ENCODE measurements around the gene KRTAP12-2. TPM values are rescaled to one million over a fixed set of nuclear protein-coding genes. Genes with fewer than 3 reads are reported as not detected.

KRTAP12-2 gene
- total and polyA plus RNA-seq, 8 donors, result not detected

DNA sequence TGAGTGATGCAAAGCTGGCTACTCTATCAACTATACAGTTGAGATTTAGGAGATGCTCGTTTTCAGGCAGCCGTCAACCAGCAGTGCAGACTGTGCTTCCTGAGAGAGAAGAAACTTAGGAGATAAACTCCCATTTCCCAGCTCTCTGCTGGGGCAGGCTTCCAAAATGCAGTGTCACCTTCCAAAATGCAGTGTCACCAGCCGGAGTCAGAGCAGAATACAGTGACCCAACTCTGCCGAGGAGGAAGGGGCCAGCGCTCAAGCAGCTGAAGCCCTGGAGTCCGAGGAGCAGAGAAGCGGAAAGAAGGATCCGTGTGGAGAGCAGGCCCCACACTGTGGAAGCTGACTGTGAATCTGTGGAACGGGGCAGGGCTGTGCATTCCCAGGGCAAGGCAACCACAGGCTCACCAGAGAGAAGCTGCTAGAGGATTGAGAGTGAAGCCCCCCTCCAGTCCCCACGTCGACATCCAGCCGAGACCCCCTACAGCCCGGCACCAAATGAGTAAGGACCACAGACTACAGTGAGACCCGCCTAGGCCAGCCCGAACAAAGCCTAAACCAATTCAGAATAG is 15.9 kb upstream of the KRTAP12-2 start:
- no peak overlapping the region for H3K4me3 ChIP-seq
- DNase-seq (no peak), ATAC-seq (no peak)
- no peaks in the 10 kb centered on the region for H3K4me1 ChIP-seq
- TF ChIP-seq, protein P1, sequence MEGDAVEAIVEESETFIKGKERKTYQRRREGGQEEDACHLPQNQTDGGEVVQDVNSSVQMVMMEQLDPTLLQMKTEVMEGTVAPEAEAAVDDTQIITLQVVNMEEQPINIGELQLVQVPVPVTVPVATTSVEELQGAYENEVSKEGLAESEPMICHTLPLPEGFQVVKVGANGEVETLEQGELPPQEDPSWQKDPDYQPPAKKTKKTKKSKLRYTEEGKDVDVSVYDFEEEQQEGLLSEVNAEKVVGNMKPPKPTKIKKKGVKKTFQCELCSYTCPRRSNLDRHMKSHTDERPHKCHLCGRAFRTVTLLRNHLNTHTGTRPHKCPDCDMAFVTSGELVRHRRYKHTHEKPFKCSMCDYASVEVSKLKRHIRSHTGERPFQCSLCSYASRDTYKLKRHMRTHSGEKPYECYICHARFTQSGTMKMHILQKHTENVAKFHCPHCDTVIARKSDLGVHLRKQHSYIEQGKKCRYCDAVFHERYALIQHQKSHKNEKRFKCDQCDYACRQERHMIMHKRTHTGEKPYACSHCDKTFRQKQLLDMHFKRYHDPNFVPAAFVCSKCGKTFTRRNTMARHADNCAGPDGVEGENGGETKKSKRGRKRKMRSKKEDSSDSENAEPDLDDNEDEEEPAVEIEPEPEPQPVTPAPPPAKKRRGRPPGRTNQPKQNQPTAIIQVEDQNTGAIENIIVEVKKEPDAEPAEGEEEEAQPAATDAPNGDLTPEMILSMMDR (IDR thresholded peaks at IDR 0.05), result no peak
- no peaks in the 10 kb centered on the region for H3K36me3 ChIP-seq
- H3K27ac ChIP-seq, result no peak overlapping the region
- H3K27me3 ChIP-seq, result peaks cover 0 to 22% of the 10 kb centered on the region in 2 donors
- no peaks in the 10 kb centered on the region for H3K9me3 ChIP-seq
- intact Hi-C loops (cut with DNase I), result no loop called here

DNA sequence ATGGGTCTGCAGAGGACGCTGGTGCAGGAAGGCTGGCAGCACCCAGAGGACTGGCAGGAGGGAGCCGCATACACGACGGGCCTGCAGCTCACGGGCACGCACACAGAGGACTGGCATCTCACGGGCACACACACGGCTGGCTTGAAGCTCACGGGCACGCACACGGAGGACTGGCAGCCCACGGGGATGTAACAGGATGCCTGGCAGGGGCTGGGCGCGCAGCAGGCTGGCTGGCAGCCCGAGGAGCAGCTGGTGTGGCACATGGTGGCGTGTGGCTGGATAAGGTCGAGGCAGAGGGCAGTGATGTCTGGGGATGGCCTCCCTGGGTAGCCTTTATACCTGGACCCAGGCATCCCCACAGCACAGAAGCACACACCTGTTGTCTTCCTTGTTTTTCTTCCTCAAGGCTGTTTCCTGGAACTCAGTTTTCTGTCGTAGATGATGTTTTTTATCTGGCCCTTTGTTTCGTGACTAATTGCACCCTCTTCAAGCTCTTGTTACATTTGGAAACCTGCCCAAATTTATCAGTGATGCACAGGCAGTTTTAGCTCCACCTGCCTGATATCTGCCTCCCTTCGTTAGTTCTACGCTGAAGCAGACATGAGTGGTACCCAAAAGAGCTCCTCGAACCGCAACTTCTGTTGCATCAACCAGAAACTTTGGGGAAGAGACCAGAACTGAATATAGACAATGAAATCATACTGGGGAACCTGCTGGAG is 15.3 kb upstream of the KRTAP12-2 start, which contains the start of gene KRTAP12-1:
TSS of gene KRTAP12-1 (minus strand) at position 303 of the 719 bp plus-strand sequence. CDS start at position 263, 40 bp downstream.
- H3K9me3 ChIP-seq, result no peaks in the 10 kb centered on the region
- intact Hi-C loops (cut with DNase I), result no loop called here
- DNase-seq, result no peak
- H3K27ac ChIP-seq, result no peak within 1 kb of the TSS
- H3K4me3 ChIP-seq, result no peak within 1 kb of the TSS
- TF ChIP-seq, protein P1 (IDR thresholded peaks at IDR 0.05), result no peak
- H3K4me1 ChIP-seq, result no peaks in the 10 kb centered on the region
- peaks cover 0 to 15% of the 10 kb centered on the region in 2 donors for H3K27me3 ChIP-seq
- ATAC-seq, result no peak
- no peaks in the 10 kb centered on the region for H3K36me3 ChIP-seq

- Histone ChIP-seq H3K4me3 (no peak overlapping the region), H3K36me3 (no peaks in the 10 kb centered on the region), H3K4me1 (no peaks in the 10 kb centered on the region), H3K27me3 (peaks cover 0 to 6% of the 10 kb centered on the region in 2 donors), H3K27ac (no peak overlapping the region), H3K9me3 (no peaks in the 10 kb centered on the region)
- DNase-seq (no peak), ATAC-seq (no peak)
- TF ChIP-seq, protein P1 (IDR thresholded peaks at IDR 0.05), result no peak
- intact Hi-C loops (cut with DNase I), result no loop called here
These were observed 14.4 kb upstream of the KRTAP12-2 start for GRCh38 chr21:44681152-44681551.

GRCh38 chr21:44677881-44678280 is 11.2 kb upstream of the KRTAP12-2 start:
- H3K4me1 ChIP-seq, result no peaks in the 10 kb centered on the region
- ATAC-seq (no peak), DNase-seq (no peak)
- H3K4me3 ChIP-seq, result no peak overlapping the region
- no peaks in the 10 kb centered on the region for H3K36me3 ChIP-seq
- TF ChIP-seq, protein P1 (IDR thresholded peaks at IDR 0.05), result no peak
- no peaks in the 10 kb centered on the region for H3K27me3 ChIP-seq
- intact Hi-C loops (cut with DNase I), result no loop called here
- peaks cover 0 to 7% of the 10 kb centered on the region in 2 donors for H3K9me3 ChIP-seq
- no peak overlapping the region for H3K27ac ChIP-seq

DNA sequence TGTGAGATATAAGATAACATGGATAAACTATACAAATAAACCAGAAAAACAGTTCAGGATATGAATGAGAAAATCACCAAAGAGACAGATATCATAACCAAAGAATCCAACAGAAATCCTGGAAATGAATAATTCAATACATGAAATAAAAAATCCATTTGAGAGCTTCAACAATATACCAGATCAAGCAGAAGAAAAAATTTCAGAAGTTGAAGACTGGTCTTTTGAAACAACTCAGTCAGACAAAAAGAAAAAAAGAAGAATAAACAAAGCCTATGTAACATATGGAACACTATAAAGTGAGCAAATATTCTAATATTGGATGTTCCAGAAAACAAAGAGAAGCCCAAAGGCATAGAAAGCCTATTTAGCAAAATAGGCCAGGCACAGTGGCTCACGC is 5.2 kb upstream of the KRTAP12-2 start:
- DNase-seq, result no peak
- peaks cover 0 to 27% of the 10 kb centered on the region in 2 donors for H3K9me3 ChIP-seq
- H3K27me3 ChIP-seq, result peaks cover 0 to 7% of the 10 kb centered on the region in 2 donors
- no peaks in the 10 kb centered on the region for H3K36me3 ChIP-seq
- TF ChIP-seq, protein P1 (IDR thresholded peaks at IDR 0.05), result no peak
- no peak for ATAC-seq
- H3K4me1 ChIP-seq, result no peaks in the 10 kb centered on the region
- no peak overlapping the region for H3K27ac ChIP-seq
- no peak overlapping the region for H3K4me3 ChIP-seq
- intact Hi-C loops (cut with DNase I), result no loop called here
